Lower leg skin (tissue), 4 donors: ENCODE measurements around the gene PIEZO2. TPM values are rescaled to one million over a fixed set of nuclear protein-coding genes. Genes with fewer than 3 reads are reported as not detected.

Experiments used
- DNase-seq, 2 donors: peaks; one replicate each; pipeline ENCODE4 v3.0.0-alpha.2; 2019; ENCODE audit warnings: low spot score in 2 of 2
- H3K4me3 ChIP-seq: fragments of 200-600 bp; sonication (generic); 2 replicates; pipeline ENCODE4 v1.5.1; 2017; ENCODE audit warnings: mild to moderate bottlenecking, low read depth; ENCODE audit not compliant: poor library complexity, severe bottlenecking
- POLR2A ChIP-seq, 2 donors: fragments of 450-650 bp; IDR thresholded peaks; one replicate each; pipeline ENCODE4 v1.6.1; 2016 to 2017; ENCODE audit warnings: antibody characterized with exemption in 2 of 2, mild to moderate bottlenecking in 1 of 2, moderate library complexity in 1 of 2
- WGBS, 2 donors: methylation state at CpG; one replicate each; pipeline ENCODE4 v1.1.5; 2018; 5-methylcytosine and 5-hydroxymethylcytosine counted together
- intact Hi-C: fragments of 100-400 bp; cut with DNase I; formaldehyde crosslinking; loops from one replicate; pipeline ENCODE4 v1.15.0; 2023; ENCODE audit warnings: low total_unique reads
- total RNA-seq, 4 donors: library from RNA; depleted of rRNA; stranded (reverse); fragments of >200 nt; gene quantifications; one replicate each; pipeline ENCODE4 v1.1.0, GENCODE V29; 2016
- TF ChIP-seq, protein P1 (sequence below), 3 donors: fragments of 450-650 bp; IDR thresholded peaks; one replicate each; pipeline ENCODE4 v1.5.1; 2016; ENCODE audit warnings: antibody characterized with exemption in 3 of 3, mild to moderate bottlenecking in 3 of 3, moderate library complexity in 2 of 3

PIEZO2 gene
- total RNA-seq, 4 donors from 2014 or later: 0.30 to 1.8 (median 0.64) TPM

DNA sequence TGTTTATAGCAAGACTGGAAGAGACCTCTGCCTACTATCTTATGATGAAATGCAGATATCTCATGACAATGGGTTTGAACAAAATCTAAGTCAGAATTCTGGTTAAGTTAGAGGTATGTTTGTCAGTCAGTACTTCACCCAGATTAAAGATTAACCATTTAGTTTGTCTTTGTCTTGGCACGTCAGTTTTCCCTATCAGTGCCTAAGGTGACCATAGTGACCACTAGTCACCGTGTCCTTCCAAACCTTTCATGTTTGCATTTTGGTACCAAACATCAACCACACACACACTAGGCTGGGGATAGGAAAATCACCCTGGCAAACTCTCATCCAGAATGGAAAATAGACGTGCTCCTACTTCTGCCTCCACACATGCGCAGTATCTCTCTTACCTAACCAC, 248.9 kb downstream of the PIEZO2 start:
- TF ChIP-seq, protein P1, sequence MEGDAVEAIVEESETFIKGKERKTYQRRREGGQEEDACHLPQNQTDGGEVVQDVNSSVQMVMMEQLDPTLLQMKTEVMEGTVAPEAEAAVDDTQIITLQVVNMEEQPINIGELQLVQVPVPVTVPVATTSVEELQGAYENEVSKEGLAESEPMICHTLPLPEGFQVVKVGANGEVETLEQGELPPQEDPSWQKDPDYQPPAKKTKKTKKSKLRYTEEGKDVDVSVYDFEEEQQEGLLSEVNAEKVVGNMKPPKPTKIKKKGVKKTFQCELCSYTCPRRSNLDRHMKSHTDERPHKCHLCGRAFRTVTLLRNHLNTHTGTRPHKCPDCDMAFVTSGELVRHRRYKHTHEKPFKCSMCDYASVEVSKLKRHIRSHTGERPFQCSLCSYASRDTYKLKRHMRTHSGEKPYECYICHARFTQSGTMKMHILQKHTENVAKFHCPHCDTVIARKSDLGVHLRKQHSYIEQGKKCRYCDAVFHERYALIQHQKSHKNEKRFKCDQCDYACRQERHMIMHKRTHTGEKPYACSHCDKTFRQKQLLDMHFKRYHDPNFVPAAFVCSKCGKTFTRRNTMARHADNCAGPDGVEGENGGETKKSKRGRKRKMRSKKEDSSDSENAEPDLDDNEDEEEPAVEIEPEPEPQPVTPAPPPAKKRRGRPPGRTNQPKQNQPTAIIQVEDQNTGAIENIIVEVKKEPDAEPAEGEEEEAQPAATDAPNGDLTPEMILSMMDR (IDR thresholded peaks at IDR 0.05): no peak
- no peak for TF ChIP-seq POLR2A (IDR thresholded peaks at IDR 0.05)
- WGBS, 2 donors: 78 to 84% methylated on average over 4 of the region's 4 CpGs
- intact Hi-C loops: no loop called here
- H3K4me3 ChIP-seq: no peak overlapping the region
- no peak for DNase-seq

DNA sequence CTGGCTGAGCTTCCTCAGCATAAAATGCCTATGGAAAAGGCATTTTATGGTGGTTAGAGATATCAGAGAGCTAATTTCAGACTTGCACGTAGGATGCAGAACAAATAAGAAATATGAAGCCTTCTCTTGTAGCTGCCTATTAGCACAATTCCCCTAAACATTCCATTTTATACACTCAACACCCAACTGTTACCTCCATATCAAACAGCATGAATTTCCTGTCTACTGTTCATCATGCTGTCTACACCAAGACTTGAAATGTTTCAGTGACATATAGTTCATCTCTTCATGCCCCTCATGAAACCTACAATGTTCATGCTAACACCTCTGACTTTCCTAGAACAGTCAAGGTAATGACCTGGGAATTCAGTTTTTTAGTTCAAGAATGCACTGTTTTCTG, 249.9 kb downstream of the PIEZO2 start:
- TF ChIP-seq, protein P1 (IDR thresholded peaks at IDR 0.05): no peak
- no peak for TF ChIP-seq POLR2A (IDR thresholded peaks at IDR 0.05)
- no peak overlapping the region for H3K4me3 ChIP-seq
- WGBS, 2 donors: 95 to 97% methylated on average over 1 of the region's 1 CpG
- DNase-seq: no peak
- intact Hi-C loops: no loop called here

DNA sequence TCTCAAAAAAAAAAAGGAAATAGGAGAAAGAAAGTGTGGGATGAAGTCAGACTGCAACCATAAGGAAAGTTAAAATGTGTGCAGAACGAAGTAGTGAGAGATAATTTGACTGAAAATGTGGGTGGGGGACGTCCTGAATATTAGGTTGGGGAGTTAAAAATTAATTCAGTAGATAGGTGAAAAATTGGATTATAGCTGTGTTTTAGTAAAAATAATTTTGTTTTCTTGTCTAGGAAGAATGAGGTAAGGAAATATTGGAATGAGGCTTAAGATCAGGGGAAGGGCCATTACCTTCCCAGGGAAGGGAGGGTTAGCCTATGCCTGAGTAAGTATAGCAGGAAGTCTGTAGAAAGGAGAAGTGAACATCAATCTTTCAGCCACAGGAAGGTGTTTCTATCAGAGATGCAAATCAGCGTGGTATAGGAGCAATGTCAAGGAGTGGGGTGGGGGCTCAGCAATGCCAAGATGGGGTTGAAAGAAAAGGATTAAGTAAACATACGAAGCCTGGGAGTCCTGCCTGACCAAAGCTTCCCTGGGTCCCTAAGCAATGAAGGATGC, 250.9 kb downstream of the PIEZO2 start:
- H3K4me3 ChIP-seq: no peak overlapping the region
- WGBS, 2 donors: 88% methylated on average over 4 of the region's 4 CpGs
- DNase-seq: no peak
- intact Hi-C loops: no loop called here
- TF ChIP-seq, protein P1 (IDR thresholded peaks at IDR 0.05): no peak
- TF ChIP-seq POLR2A (IDR thresholded peaks at IDR 0.05): no peak

DNA sequence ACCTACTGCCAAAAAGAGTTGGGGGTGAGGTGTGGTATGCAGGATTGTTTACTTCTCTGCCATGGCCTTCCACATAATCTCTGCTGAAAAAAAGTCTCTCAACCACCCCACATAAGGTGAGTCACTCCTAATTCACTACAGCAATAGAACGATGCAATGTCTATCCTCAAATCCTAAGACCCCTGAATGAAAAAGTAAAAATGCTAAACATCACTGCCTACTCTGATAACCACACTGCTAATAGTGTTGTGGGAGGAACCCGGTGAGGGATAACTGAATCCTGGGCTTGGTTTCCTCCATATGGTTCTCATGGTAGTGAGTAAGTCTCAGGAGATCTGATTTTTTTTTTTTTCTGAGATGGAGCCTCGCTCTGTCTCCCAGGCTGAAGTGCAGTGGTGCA, 252.5 kb downstream of the PIEZO2 start:
- intact Hi-C loops: no loop called here
- TF ChIP-seq POLR2A (IDR thresholded peaks at IDR 0.05): no peak
- TF ChIP-seq, protein P1 (IDR thresholded peaks at IDR 0.05): no peak
- WGBS, 2 donors: 84 to 85% methylated on average over 3 of the region's 3 CpGs
- H3K4me3 ChIP-seq: no peak overlapping the region
- DNase-seq: no peak

DNA sequence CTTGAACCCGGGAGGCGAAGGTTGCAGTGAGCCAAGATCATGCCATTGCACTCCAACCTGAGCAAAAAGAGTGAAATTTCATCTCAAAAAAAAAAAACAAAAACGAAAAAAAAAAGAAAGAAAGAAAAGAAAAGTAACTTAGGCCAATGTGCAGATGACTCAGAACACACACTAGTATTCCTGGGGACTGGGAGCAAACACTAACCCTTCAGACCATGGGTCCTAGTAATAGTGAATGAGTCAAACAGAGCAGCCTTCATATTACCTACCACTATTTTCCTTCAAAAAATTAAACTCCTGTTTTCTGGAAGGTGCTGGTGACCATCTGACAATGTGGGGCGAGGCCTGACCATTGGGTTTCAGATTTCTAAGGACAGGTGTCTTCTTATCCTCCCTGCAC, 253.4 kb downstream of the PIEZO2 start:
- WGBS, 2 donors: 79 to 81% methylated on average over 4 of the region's 4 CpGs
- intact Hi-C loops: no loop called here
- H3K4me3 ChIP-seq: no peak overlapping the region
- TF ChIP-seq, protein P1 (IDR thresholded peaks at IDR 0.05): no peak
- TF ChIP-seq POLR2A (IDR thresholded peaks at IDR 0.05): no peak
- no peak for DNase-seq

DNA sequence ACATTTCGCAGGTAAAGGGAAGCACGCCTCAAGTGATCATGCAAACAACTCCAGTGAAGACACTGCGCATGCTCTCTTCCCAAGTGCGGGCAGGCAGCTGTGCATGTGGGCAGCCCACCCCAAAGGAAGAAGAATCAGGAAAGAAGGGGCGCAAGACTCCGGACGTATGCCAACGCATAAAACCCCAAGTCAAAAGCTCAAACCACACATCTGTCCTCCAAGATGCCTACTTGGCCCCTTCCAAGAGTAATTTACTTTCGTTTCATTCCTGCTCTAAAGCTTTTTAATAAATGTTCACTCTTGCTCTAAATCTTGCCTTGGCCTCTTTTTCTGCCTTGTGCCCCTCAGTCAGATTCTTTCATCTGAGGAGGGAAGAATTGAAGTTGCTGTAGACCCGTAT, 254.9 kb downstream of the PIEZO2 start:
- intact Hi-C loops: no loop called here
- TF ChIP-seq POLR2A (IDR thresholded peaks at IDR 0.05): no peak
- no peak for DNase-seq
- no peak overlapping the region for H3K4me3 ChIP-seq
- WGBS, 2 donors: 87 to 90% methylated on average over 10 of the region's 10 CpGs
